Fibroblast of the aortic adventitia (primary cell): ENCODE data around the gene EPHB1. TPM values are rescaled to one million over a fixed set of nuclear protein-coding genes. Genes with fewer than 3 reads are reported as not detected.
"Not testable (repeated sequence)": the region's sequence is repeated elsewhere in the genome, so short reads cannot be mapped to it uniquely, and the experiment has no call there.

ENCODE experiments used
- DNase-seq: peaks from one replicate; pipeline ENCODE4 v3.0.0-alpha.2; 2010; ENCODE audit warnings: low read depth
- H3K4me3 ChIP-seq: 2 replicates; pipeline ENCODE4 v1.5.1; 2011; ENCODE audit warnings: low read depth, mild to moderate bottlenecking, control low read depth, low read length, moderate library complexity
- total RNA-seq: library from RNA; depleted of rRNA; stranded (reverse); fragments of >200 nt; gene quantifications from 2 replicates; pipeline ENCODE4 v1.2.3, GENCODE V29; 2012; ENCODE audit warnings: low replicate concordance
- TF ChIP-seq, protein P1 (sequence below): IDR thresholded peaks from 2 replicates; pipeline ENCODE4 v1.5.1; 2011; ENCODE audit warnings: mild to moderate bottlenecking, low read length, control low read depth, inconsistent platforms; ENCODE audit not compliant: insufficient read depth

The EPHB1 gene
- total RNA-seq, 1 donor, result 1.2 TPM

DNA sequence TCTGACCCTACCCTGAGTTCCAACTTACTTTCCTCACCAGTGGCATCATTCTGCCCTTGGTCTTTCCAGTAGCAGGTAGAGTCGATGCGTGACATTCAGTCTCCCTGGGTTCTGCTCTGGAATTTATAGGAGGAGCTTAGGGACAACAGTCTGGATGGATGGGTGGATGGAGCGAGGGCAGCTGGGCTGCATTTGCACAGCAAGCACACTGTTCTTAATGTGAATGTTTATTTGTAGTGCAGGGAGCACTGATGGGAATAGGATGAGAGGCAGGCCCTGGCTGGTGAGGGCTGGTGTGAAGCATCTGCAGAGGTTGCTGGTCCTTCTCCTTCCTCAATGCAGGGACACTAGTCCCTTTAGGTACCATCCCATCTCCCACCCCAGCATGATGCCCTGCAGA is 176.2 kb downstream of the EPHB1 start:
- no peak for DNase-seq
- H3K4me3 ChIP-seq, result no peak overlapping the region
- TF ChIP-seq, protein P1, sequence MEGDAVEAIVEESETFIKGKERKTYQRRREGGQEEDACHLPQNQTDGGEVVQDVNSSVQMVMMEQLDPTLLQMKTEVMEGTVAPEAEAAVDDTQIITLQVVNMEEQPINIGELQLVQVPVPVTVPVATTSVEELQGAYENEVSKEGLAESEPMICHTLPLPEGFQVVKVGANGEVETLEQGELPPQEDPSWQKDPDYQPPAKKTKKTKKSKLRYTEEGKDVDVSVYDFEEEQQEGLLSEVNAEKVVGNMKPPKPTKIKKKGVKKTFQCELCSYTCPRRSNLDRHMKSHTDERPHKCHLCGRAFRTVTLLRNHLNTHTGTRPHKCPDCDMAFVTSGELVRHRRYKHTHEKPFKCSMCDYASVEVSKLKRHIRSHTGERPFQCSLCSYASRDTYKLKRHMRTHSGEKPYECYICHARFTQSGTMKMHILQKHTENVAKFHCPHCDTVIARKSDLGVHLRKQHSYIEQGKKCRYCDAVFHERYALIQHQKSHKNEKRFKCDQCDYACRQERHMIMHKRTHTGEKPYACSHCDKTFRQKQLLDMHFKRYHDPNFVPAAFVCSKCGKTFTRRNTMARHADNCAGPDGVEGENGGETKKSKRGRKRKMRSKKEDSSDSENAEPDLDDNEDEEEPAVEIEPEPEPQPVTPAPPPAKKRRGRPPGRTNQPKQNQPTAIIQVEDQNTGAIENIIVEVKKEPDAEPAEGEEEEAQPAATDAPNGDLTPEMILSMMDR, result no peak

GRCh38 chr3:134971907-134972306 is 176.8 kb downstream of the EPHB1 start:
- not testable (repeated sequence) for DNase-seq, H3K4me3 ChIP-seq

DNA sequence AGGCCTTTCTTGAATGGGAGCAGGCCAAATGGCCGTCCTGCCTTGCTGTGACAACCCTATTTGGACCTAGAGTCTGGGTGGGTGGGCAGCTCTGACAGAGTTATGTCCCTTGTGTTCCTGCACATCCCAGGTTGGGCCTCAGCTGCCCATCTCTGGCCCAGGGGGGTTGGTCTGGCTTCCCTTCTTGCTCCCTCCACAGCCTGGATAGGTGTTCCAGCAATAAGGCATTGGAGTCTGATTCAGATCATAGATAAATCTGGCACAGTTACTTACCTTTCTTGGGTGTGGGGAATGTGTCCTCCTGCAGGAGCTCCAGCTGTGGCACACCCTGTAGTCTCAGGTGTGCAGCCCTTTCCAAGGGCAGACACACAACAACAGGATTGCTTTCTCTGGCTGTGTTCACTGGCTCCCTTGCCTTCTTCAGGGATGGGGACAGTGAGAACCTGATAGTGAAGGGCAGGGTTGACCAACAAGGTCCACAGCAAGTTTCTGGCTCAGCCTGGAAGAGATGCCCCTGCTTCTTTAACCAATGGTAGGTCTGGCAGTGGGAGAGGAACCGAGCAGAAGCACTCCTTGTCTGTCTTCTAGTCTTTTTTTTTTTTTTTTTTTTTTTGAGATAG is 177.9 kb downstream of the EPHB1 start:
- TF ChIP-seq, protein P1, result no peak
- DNase-seq, result no peak
- no peak overlapping the region for H3K4me3 ChIP-seq

- DNase-seq, result no peak
- TF ChIP-seq, protein P1, result no peak
- no peak overlapping the region for H3K4me3 ChIP-seq
Measured at GRCh38 chr3:134974624-134975023, 179.6 kb downstream of the EPHB1 start.

DNA sequence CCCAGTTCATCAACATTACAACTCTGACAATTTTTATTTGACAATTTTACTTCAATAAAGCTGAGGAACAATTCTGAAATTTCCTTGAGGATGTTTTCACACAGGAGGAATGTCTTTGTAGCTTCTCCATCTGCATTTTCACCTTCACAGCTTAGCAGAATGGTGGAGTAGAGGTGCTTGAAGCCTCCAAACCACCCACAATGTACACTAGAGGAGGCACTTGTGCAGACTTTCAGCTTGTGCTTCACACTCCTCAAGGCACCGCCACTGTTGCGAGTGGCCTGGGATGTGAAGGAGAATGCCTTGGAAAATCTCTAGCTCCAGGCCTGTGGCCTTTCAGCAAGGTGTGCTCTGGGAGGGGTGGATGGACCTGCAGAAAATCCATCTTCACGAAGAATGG is 181.9 kb downstream of the EPHB1 start:
- no peak for DNase-seq
- no peak overlapping the region for H3K4me3 ChIP-seq
- TF ChIP-seq, protein P1, result no peak

- H3K4me3 ChIP-seq, result no peak overlapping the region
- TF ChIP-seq, protein P1, result no peak
Measured at GRCh38 chr3:134978658-134979057, 183.6 kb downstream of the EPHB1 start.

GRCh38 chr3:134985864-134986715 is 191.0 kb downstream of the EPHB1 start:
- TF ChIP-seq, protein P1, result no peak
- peak; percentile 34 for DNase-seq
- H3K4me3 ChIP-seq, result no peak overlapping the region

More at GRCh38 chr3:134978658-134979057, 183.6 kb downstream of the EPHB1 start:
- DNase-seq, result no peak
